Heart left ventricle (tissue), 16 donors: ENCODE data around the gene SGSM1. TPM values are rescaled to one million over a fixed set of nuclear protein-coding genes. Genes with fewer than 3 reads are reported as not detected.
A peak's percentile ranks its signal among the peaks of the same experiment; 100 is the strongest.
"Not testable (repeated sequence)": the region's sequence is repeated elsewhere in the genome, so short reads cannot be mapped to it uniquely, and the experiment has no call there.

Experiments used
- ATAC-seq, 4 donors: fragments of 200-7000 bp; cut with Tn5 transposase; one replicate each; pipeline ENCODE4 v1.9.1; 2020 to 2022; ENCODE audit warnings: moderate library complexity in 4 of 4, mild to moderate bottlenecking in 3 of 4, moderate number of reproducible peaks in 1 of 4
- DNase-seq, 5 donors: peaks; one replicate each; pipeline ENCODE4 v3.0.0-alpha.2; 2020
- H3K27ac ChIP-seq, 12 donors: fragments of 200-600 bp; sonication (generic) in 4 of 12; one replicate each; pipeline versions ENCODE4 v1.5.0 to v1.8.0; 2016 to 2022; ENCODE audit warnings: mild to moderate bottlenecking in 2 of 12
- H3K27me3 ChIP-seq, 9 donors: fragments of 200-600 bp; sonication (generic) in 2 of 9; one replicate each; pipeline versions ENCODE4 v1.5.1 to v1.8.0; 2016 to 2022; ENCODE audit warnings: mild to moderate bottlenecking in 3 of 9
- H3K36me3 ChIP-seq, 9 donors: fragments of 200-600 bp; sonication (generic) in 2 of 9; one replicate each; pipeline versions ENCODE4 v1.5.0 to v1.8.0; 2018 to 2022; ENCODE audit warnings: mild to moderate bottlenecking in 2 of 9
- H3K4me1 ChIP-seq, 12 donors: fragments of 200-600 bp; sonication (generic) in 4 of 12; one replicate each; pipeline versions ENCODE4 v1.5.0 to v1.8.0; 2016 to 2022; ENCODE audit warnings: mild to moderate bottlenecking in 3 of 12
- H3K4me3 ChIP-seq, 12 donors: fragments of 200-600 bp; sonication (generic) in 4 of 12; one replicate each; pipeline versions ENCODE4 v1.5.0 to v1.8.0; 2017 to 2022; ENCODE audit warnings: mild to moderate bottlenecking in 9 of 12, moderate library complexity in 4 of 12
- H3K9me3 ChIP-seq, 12 donors: fragments of 200-600 bp; sonication (generic) in 4 of 12; one replicate each; pipeline versions ENCODE4 v1.5.0 to v1.8.0; 2016 to 2022; ENCODE audit warnings: mild to moderate bottlenecking in 1 of 12
- POLR2A ChIP-seq, 2 donors: fragments of 450-650 bp; IDR thresholded peaks; one replicate each; pipeline ENCODE4 v1.6.1; 2017; ENCODE audit warnings: antibody characterized with exemption in 2 of 2, mild to moderate bottlenecking in 2 of 2, moderate library complexity in 2 of 2
- WGBS, 4 donors: extraction: QIAGEN DNeasy Blood & Tissue Kit in 2 of 4; methylation state at CpG; one replicate each; pipeline versions ENCODE4 v1.1.5 to v1.1.7; 2013 to 2018; 5-methylcytosine and 5-hydroxymethylcytosine counted together
- intact Hi-C, 10 donors: fragments of 100-400 bp; cut with DNase I; formaldehyde crosslinking; loops; one replicate each; pipeline versions ENCODE4 v1.11.1 to v1.14.2; 2022
- polyA plus RNA-seq, 2 donors: library from polyadenylated mRNA; stranded (reverse); fragments of 200-250 nt; gene quantifications; one replicate each; pipeline ENCODE4 v1.2.3, GENCODE V29; 2013
- total RNA-seq, 9 donors: library from RNA; depleted of rRNA in 2 of 9; stranded (reverse); fragments of >200 nt in 2 of 9; fragmentation: NEBNext Ultra II Directional in 3 of 9; extraction: Animal tissue kit (Norgen Biotek cat#: 25700) in 3 of 9; gene quantifications; one replicate each; pipeline versions ENCODE4 v1.1.0 to v1.2.4, GENCODE V29; 2016 to 2023
- TF ChIP-seq, protein P1 (sequence below), 12 donors: fragments of 200-600 bp; sonication (generic) in 4 of 12; IDR thresholded peaks; one replicate each; pipeline versions ENCODE4 v1.5.0 to v1.8.0; 2018 to 2022; ENCODE audit warnings: antibody characterized with exemption in 12 of 12, mild to moderate bottlenecking in 5 of 12
- donor health status: ischemic (EF 13 %, LVEDD 7.1; RV severe dilation, severe dysfunction).
- donor health status: healthy with polysubstance abuse.
- donor health status: DM: no; HTN: yes; CAD: no.
- donor health status: DM: no; HTN: no; CAD: no.
- donor health status: ischemic (EF 25% LVEDD 6.9; RV normal size, moderate dysfunction).
- donor health status: ischemic (EF 25% LVEDD 5.7; RV mildly dilated, moderate dysfunction).
- donor health status: healthy.
- donor health status: DM: yes; HTN: yes; CAD: no.
- donor health status: ischemic (EF 35%, LVEDD 5.7; RV mildly dilated, moderate dysfunction).
- donor health status: nonischemic (EF 11% LVEDD 7.7; RV severe dilation, severe dysfunction).
- donor health status: DM: yes; HTN: yes; CAD: no.
- donor health status: PGD.
- donor health status: ischemic (EF 29% LVEDD 5.4; RV normal size, mild dysfunction).
- donor health status: nonischemic (EF 23%, LVEDD 6.1; RV moderate dilation, normal function).

SGSM1 gene
- total and polyA plus RNA-seq, 11 donors, result 2.1 to 11.0 (median 6.6) TPM

DNA sequence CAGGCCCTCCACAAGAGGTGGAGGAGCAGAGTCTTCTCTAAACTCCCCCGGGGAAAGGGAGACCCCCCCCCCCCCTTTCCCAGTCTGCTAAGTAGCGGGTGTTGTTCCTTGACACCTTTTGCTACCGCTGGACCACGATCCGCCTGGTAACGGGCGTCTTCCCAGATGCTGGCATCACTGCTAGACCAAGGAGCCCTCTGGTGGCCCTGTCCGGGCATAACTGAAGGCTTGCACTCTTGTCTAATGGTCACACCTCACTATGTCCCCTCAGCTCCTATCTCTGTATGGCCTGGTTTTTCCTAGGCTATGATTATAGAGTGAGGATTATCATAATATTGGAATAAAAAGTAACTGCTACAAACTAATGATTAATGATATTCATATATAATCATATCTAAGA, 31.5 kb downstream of the SGSM1 start:
- TF ChIP-seq, protein P1, sequence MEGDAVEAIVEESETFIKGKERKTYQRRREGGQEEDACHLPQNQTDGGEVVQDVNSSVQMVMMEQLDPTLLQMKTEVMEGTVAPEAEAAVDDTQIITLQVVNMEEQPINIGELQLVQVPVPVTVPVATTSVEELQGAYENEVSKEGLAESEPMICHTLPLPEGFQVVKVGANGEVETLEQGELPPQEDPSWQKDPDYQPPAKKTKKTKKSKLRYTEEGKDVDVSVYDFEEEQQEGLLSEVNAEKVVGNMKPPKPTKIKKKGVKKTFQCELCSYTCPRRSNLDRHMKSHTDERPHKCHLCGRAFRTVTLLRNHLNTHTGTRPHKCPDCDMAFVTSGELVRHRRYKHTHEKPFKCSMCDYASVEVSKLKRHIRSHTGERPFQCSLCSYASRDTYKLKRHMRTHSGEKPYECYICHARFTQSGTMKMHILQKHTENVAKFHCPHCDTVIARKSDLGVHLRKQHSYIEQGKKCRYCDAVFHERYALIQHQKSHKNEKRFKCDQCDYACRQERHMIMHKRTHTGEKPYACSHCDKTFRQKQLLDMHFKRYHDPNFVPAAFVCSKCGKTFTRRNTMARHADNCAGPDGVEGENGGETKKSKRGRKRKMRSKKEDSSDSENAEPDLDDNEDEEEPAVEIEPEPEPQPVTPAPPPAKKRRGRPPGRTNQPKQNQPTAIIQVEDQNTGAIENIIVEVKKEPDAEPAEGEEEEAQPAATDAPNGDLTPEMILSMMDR (IDR thresholded peaks at IDR 0.05), result peak in 4 of 12 donors; percentile 8 to 27 (median 16)
- intact Hi-C loops, H3K4me1 ChIP-seq, H3K9me3 ChIP-seq, H3K36me3 ChIP-seq, DNase-seq, H3K4me3 ChIP-seq, H3K27ac ChIP-seq, H3K27me3 ChIP-seq, ATAC-seq: not testable (repeated sequence)
- 35 to 69% (median 49%) methylated on average over 5 to 7 of the region's 8 CpGs for WGBS, 4 donors

DNA sequence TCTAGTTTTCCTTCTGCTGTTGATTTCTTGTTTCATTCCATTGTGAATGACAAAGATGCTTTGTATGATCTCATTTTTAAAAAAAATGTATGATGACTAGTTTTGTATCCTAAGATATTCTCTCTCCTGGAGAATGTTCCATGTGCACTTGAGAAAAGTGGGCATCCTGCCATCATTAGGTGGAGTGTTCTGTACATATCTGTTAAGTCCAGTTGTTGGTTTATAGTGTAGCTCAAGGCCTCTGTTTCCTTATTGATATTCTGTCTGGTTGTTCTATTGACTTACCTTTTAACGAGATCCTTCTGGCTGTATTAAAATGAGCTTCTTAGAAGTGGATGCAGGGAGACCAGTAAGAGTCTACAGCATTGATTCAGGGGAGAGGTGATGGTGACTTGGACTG, 35.2 kb downstream of the SGSM1 start:
- H3K4me3 ChIP-seq, result no peak overlapping the region
- 60 to 71% (median 65%) methylated on average over 1 of the region's 1 CpG for WGBS, 4 donors
- intact Hi-C loops, result loop anchor here in 1 of 10 donors (5.0 kb wide), 1 partner anchor 69 kb away; the partner anchor contains the start of gene PIWIL3
- no peak overlapping the region for H3K27ac ChIP-seq
- no peaks in the 10 kb centered on the region for H3K27me3 ChIP-seq
- peaks cover 0 to 7% (median 0%) of the 10 kb centered on the region in 12 donors for H3K4me1 ChIP-seq
- ATAC-seq (peak in 1 of 4 donors; percentile 60), DNase-seq (no peak)
- no peaks in the 10 kb centered on the region for H3K36me3 ChIP-seq
- H3K9me3 ChIP-seq, result peaks cover 0 to 8% (median 0%) of the 10 kb centered on the region in 12 donors
- TF ChIP-seq, protein P1 (IDR thresholded peaks at IDR 0.05), result no peak

DNA sequence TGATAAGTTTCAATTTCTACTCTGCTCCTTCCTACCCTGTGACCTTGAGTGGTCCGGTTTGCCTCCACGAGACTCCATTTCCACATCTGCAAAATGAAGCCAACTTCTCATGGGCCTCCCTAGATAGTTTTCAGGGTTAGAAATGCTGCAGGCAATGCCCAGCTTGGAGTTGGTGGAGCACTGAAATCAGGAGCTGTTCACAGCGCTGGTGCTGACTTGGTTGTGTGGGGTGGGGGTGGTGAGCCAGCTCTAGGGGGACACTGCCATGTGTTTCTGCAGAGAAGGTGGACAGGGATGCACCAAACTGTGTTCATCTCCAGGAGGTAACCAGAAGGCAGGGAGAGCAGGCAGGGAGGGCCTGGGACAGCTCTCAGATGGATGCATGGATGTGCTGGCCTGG, 37.0 kb downstream of the SGSM1 start:
- peaks cover 0 to 7% (median 0%) of the 10 kb centered on the region in 12 donors for H3K9me3 ChIP-seq
- TF ChIP-seq, protein P1 (IDR thresholded peaks at IDR 0.05), result no peak
- TF ChIP-seq POLR2A (IDR thresholded peaks at IDR 0.05), result no peak
- H3K4me1 ChIP-seq, result peaks cover 0 to 7% (median 0%) of the 10 kb centered on the region in 12 donors
- intact Hi-C loops, result loop anchor here in 1 of 10 donors (5.0 kb wide), 1 partner anchor 71 kb away; the partner anchor contains the start of gene PIWIL3
- DNase-seq (no peak), ATAC-seq (no peak)
- no peak overlapping the region for H3K4me3 ChIP-seq
- no peaks in the 10 kb centered on the region for H3K27me3 ChIP-seq
- no peaks in the 10 kb centered on the region for H3K36me3 ChIP-seq
- H3K27ac ChIP-seq, result no peak overlapping the region
- WGBS, 4 donors, result 76 to 83% (median 79%) methylated on average over 3 of the region's 3 CpGs

DNA sequence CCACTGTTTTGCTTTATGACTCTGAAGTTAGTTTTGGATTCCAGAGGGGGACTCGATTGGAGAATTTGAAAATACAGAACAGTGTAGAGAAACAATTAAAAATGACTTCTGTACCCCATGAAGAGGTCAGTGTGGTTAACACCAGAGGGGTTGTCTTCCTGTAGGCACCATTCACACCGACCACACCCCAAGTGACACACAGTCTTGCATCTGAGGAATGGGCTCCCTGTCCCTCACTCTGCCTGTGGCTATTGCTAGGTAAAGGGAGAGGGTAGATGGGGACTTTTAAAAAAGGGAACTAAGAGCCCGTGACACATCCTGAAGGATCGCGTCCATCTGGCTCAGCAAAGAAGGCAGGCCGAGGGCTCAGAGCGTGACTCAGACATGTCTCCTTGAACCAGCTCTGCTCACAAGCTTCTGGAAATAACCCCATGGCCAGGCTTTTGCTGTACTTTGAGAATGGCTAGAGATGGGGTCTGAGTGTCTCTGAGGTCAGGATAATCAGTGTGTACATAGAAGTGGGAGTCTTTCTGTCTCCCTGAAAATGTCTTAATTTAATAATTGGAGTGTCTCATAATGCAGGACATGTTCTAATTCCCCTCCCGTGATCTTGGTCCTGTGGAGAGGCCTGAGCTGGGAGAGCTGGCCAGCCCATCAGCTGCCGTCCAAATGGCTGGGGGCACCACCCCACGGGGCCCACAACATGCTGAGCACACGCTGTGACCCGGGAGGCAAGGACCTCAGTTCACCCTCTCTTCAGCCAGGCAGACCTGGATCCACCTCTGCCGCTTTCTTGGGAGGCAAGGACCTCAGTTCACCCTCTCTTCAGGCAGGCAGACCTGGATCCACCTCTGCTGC, 39.3 kb downstream of the SGSM1 start:
- H3K4me1 ChIP-seq, result peaks cover 0 to 7% (median 0%) of the 10 kb centered on the region in 12 donors
- no peaks in the 10 kb centered on the region for H3K36me3 ChIP-seq
- H3K27me3 ChIP-seq, result no peaks in the 10 kb centered on the region
- no peak overlapping the region for H3K27ac ChIP-seq
- ATAC-seq (peak in 3 of 4 donors; percentile 30 to 74 (median 71)), DNase-seq (peak in 1 of 5 donors; percentile 50)
- 69 to 86% (median 77%) methylated on average over 13 of the region's 13 CpGs for WGBS, 4 donors
- TF ChIP-seq POLR2A (IDR thresholded peaks at IDR 0.05), result no peak
- TF ChIP-seq, protein P1 (IDR thresholded peaks at IDR 0.05), result no peak
- no peaks in the 10 kb centered on the region for H3K9me3 ChIP-seq
- H3K4me3 ChIP-seq, result no peak overlapping the region
- intact Hi-C loops, result no loop called here
